Inflammatory macrophage (primary cell): Measurements from ENCODE around the gene RBPJL.

ENCODE experiments used
- DNase-seq, 2 donors: peaks; one replicate each; pipeline ENCODE4 v3.0.0-alpha.2; 2020 to 2022

RBPJL gene

GRCh38 chr20:45294003-45294368 is 12.7 kb upstream of the RBPJL start:
- no peak for DNase-seq

GRCh38 chr20:45294659-45295058 is 12.0 kb upstream of the RBPJL start:
- no peak for DNase-seq

- no peak for DNase-seq
Observed at GRCh38 chr20:45297786-45298497, 8.7 kb upstream of the RBPJL start.

- DNase-seq: no peak
Observed at GRCh38 chr20:45299786-45300185, 6.9 kb upstream of the RBPJL start.

- DNase-seq: peak; percentile 18 to 38
Observed at GRCh38 chr20:45300961-45301360, 5.7 kb upstream of the RBPJL start.

GRCh38 chr20:45301824-45302271 is 4.8 kb upstream of the RBPJL start:
- no peak for DNase-seq

- no peak for DNase-seq
Observed at GRCh38 chr20:45303586-45304463, 2.8 kb upstream of the RBPJL start.

GRCh38 chr20:45304464-45304999 is 2.1 kb upstream of the RBPJL start:
- no peak for DNase-seq

GRCh38 chr20:45305262-45305661 is 1.4 kb upstream of the RBPJL start:
- DNase-seq: no peak

GRCh38 chr20:45307076-45307640 is 518 bp downstream of the RBPJL start:
- no peak for DNase-seq

- no peak for DNase-seq
Observed at GRCh38 chr20:45308117-45308778, 1.6 kb downstream of the RBPJL start, which contains the start of gene MATN4. MATN4 (minus strand) TSS chr20:45308299; CDS start chr20:45305582, 2,717 bp downstream.

GRCh38 chr20:45309075-45309474 is 2.4 kb downstream of the RBPJL start:
- no peak for DNase-seq

- DNase-seq: peak; percentile 50 to 65
Observed at GRCh38 chr20:45311589-45312211, 5.1 kb downstream of the RBPJL start.

GRCh38 chr20:45312241-45312640 is 5.6 kb downstream of the RBPJL start:
- no peak for DNase-seq

- DNase-seq: no peak
Observed at GRCh38 chr20:45313065-45313695, 6.5 kb downstream of the RBPJL start.

- DNase-seq: no peak
Observed at GRCh38 chr20:45313943-45314342, 7.3 kb downstream of the RBPJL start.

GRCh38 chr20:45315672-45316071 is 9.0 kb downstream of the RBPJL start:
- no peak for DNase-seq

GRCh38 chr20:45316150-45317080 is 9.8 kb downstream of the RBPJL start:
- DNase-seq: no peak

- no peak for DNase-seq
Observed at GRCh38 chr20:45317826-45318225, 11.2 kb downstream of the RBPJL start.

GRCh38 chr20:45318386-45318939 is 11.8 kb downstream of the RBPJL start:
- DNase-seq: no peak
